HG02763 (cell line): ENCODE data around the gene PLA1A.

Experiments
- ATAC-seq: cut with Tn5 transposase; IDR thresholded peaks from one replicate; pipeline ENCODE4 v1.9.1; 2021; ENCODE audit warnings: mild to moderate bottlenecking, moderate library complexity; ENCODE audit not compliant: unreplicated experiment

Gene PLA1A

DNA sequence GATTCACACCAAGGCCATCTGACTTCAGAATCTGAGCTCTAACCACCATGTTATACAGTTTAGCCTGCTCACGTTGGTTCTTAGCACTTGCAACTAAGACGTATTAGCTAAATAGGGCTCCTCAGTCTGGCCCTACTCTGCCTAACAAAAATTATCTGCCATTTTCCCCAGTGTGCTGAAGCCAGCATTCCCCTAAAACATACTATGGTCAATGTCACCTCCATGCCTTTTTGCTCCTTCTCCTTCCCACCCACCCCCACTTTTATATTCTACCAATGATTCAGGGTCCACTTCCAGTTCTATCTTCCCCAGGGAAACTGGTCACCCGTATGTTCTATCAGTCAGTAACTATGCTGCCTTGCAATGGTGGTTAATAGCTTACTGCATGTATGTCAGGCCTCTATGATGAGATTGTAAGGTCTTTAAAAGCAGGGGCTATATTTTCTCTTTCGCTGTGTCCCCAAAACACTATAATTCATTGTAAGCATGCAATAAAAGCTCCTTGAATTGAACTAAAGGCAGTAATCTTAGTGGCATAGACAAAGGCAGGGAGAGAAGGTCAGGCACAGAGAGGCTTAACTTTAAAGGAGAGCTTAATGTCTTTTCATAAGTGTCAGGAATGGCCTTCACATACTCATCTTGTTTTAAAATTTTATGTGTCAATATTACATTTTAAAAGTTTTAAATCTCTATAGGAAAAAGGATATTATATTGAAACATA lies 39.4 kb downstream of the PLA1A start:
- ATAC-seq: no peak

DNA sequence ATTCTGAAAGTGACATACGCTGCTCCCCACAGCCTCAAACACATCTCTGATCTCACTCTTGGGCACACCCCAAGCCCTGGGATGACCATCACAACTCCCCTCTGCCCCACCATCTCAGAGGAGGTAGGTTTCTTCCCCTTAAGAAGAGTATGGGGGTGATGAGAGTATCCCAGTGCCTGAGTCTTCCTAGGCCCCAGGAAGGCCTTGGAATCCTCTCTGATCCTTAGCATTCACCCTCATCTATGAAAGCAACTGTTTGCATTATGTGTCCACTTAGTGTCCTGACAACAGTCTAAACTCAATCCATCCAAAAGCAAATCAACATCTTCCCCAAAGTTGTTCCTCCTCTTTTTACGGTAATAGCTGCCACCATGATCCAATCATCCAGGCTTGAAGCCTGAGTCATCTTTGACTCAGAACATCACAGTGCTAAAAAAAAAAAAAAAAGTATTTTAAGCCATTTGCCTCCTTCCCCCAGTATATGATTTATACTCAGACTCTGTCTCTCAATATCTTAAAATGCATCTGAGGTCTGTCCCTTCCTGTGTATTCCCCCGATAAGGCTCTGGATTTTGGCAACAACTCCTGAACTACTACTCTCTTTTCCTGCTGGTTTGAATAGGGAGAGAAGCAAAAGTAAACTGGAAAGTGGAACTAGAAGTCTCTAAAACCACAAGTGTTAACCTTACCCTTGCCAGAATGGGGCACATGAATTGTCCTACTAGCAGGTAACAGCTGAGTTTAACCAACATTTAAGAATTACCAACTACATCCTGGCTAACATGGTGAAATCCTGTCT lies 40.2 kb downstream of the PLA1A start:
- peak; percentile 36 for ATAC-seq

DNA sequence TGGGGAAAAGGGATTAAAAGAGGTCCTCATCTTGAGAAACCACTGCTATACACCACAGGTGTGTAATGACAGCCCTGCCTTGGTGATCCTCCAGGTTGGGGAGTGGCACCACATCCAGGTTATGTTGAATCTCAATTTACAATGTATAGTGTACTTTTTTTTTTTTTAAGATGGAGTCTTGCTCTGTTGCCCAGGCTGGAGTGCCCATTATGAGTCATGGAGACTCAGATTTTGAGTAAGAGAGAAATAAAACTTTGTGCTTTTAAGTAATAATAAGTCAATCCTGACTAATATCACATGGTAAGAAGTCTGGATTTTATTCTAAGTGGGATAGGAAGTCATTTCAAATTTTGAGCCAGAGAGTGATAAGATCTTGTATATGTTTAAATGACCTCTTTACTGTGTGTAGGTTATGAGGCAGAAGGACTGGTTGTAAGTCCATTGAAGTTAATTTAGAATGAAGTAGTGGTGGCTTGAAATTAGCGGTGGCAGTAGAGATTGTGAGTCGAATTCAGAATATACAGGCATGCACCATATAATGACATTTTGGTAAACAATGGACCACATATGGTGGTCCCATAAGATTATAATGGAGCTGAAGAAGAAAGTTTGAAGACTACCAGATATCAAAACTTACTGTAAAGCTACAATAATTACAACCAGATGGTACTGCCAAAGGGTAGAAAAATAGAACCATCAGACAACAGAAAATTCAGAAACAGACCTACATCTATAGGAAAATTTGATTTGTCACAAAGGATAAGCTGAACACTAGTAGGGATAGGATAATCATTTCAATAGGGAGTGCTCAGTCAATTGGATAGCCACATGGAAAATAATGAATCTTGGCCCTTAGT lies 42.0 kb downstream of the PLA1A start:
- no peak for ATAC-seq

DNA sequence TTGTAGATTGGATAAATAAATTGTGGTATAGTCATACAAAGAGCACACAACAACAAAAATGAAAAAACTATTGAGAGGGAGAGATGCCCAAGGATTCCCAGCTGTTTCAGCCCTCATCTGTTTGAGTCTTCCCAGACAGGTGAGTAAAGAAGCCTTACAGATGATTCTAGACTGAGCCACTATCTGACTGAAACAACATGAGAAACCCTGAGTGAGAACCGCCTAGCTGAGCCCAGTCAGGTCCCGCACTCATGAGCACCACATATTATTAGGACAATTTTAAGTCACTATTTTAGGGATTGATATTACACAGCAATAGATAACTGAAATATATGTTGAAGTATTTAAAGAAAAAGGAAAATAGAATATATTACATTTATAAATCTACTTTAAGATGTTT lies 43.7 kb downstream of the PLA1A start:
- no peak for ATAC-seq

DNA sequence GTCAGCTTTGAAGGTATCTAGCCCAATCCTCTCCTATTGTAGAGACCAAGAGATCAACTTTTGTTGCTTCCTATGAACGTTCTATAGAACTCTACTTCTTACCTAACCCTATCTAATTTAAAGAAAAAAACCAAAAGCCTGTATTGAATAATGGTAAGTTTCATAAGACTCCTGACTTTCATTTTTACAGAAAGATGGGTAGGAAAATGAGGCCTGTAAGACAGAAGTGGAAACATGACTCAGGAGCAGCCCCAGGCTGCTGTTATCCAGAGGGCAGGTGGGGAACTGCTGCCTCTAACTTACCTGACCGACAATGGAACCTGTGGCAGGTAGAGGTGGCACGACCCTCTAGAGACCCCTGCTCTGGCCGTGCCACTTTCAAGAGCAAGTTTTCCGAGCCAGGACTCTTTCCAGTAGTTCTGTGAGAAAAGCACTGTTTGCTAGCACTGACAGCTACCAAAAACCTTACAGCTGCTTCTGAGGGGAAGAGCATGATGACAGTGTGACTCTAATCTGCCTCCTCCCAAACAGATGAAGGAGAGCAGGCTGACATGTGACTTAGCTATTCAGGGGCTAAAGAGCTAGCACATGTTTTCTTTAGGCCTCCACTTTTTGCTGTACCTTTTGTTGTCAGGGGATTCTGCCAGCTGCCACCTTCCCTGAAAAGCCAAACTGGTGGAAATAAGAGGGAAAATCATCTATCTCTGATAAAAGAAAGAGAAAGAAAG lies 45.2 kb downstream of the PLA1A start:
- no peak for ATAC-seq

DNA sequence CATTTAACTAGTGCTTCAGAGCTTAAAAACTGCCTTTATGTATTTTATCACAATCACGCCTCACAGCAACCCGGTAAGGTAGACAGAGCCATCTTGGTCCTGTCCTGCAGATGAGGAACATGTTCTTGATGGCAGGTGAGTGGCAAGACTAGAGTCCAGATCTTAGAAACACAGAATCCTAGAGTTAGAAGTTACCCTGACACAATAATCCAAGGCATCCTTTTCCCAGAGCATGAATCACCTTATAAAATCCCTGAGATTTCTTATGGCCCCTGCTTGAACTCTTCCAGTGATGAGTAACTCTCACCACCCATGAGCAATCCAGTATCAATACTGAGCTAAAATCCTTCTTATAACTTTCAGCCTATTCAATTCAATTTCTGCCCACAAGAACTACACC lies 45.8 kb downstream of the PLA1A start:
- no peak for ATAC-seq

DNA sequence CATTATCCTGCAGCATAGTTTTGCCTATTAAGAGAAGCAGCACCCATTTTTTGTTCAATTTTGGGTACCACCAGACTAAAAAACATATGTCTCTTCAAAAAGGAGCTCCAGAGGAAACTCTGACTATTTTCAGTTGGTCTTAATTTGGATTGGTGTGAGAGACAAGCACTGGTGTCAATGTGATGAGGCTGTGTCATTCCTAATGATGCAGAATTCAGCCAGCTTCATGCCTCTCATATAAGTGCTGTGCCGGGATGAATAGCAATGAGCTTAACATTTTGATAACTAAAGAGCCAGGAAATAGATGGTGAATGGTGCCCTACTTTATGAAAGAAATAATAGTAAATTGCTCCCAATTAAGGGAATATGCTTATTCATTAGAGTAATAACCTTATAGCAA lies 46.8 kb downstream of the PLA1A start:
- no peak for ATAC-seq

DNA sequence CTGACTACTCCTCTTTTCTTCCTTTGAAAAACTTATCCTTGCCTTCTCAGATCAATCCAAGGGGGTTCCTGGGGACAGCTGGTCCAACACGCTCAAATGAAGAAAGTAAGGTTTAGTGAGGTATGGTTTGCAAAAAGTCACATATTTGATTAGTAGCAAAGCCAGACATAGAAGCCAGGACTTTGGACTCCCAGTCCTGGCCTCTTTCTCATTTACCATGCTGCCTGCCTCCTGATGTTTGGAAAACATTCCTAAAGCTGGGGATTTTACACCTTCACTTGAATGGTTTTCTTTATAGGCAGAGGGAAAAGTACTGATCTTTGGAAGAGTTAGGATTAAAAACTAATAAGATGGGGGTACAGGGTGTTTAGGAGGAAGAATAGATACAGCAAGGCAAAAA lies 48.1 kb downstream of the PLA1A start:
- no peak for ATAC-seq

DNA sequence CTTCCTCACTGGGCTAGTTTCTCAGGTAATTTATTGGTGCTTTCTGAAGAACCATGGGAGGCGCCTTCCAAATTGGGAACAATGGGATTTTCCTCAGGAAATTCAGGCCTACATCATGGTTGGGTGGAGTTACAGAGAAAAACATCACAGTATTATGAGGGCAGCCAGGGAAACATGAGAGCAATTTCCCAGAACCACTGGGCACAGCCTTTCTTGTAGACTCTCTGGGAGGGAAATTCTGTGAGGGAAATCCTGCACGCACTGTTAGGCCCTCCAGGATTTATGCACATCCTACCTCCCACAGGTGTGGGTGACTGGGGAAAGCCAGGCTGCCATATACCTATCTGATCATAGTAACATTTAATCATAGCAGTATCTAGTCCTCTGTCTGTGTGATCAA lies 49.5 kb downstream of the PLA1A start:
- no peak for ATAC-seq

DNA sequence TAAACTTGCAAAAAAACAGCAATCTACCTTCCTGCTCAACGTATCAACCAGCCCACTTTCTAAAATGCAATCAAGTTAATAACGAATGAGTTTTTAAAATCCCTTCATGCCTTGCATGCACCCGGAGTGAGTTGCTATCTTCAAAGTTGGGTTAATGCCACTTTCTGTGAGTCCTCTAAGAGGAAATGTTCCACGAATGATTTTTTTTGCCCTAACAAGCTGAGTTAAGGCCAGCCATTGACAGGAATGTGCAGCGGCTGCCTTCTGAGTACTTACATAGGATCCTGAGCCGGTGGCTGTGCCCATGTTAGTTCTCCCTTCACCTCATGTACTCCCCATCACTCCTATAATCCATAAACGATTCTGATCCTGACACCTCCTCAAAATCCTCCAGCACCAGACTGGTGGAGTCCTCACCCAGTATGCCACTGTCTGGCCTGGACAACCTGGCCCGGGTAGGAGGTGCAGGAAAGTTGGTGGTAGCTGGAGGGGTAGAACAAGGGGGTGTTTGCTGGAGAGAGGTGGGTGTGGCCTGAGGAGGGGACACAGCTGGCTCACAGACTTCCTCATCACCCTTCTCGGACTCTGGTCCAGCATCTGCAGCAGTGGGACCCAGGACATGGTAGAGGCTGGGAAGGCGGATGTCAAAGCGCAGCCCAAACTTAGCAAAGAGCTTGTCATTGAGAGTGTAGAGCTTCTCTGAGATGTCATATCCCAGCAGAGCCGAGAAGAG lies 50.3 kb downstream of the PLA1A start:
- ATAC-seq: no peak

DNA sequence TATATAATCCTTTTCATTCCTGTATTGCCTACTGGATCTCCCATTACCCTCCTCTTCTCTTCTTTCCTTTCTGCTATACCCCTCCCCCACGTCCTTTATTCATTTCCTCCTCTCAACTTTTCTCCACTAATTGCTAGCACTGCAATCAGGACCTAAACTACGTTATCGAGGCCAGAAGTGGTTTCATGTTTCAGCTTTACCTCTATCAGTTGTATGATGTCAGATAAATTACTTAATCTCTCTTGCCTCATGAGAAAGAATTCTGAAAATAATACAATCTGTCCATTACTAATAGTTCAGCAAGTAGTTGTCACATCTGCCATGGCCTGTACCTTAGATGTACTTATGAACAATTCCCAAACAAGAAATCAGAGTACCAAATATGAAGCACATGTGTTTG lies 52.1 kb downstream of the PLA1A start:
- no peak for ATAC-seq

DNA sequence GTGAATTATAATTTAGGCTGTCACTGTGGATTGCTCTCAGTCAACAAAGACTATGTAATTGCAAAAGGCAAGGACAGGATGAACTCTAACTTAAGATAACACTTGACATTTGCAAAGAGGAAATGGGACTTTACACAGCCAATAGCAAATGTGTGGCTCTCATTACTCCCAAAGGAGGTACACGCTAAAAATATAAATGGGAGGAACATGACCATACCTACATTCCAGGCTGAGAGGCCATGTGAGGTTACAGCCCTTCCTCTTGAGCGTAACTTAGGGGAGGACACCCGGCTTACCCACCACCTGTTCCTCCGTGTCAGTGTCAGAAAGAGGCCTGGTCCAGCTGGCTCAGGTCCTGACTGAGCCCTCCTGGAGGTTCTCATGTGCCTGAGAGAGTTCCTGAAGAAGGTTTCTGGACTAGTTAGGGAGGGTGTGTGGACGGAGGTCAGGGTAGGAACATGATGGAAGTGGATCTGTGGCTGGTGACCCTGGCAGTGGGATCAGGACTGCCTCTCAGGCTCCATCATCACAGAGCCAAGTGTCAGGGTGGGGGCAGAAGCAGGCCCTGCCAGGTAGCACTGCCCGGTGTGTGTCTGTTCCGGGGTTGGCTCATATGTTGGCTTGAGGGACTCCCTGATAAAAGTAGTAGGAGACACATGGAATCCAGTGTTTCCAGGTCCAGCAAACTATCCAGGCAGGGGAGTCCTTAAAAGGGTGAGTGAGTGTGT lies 54.8 kb downstream of the PLA1A start:
- no peak for ATAC-seq

DNA sequence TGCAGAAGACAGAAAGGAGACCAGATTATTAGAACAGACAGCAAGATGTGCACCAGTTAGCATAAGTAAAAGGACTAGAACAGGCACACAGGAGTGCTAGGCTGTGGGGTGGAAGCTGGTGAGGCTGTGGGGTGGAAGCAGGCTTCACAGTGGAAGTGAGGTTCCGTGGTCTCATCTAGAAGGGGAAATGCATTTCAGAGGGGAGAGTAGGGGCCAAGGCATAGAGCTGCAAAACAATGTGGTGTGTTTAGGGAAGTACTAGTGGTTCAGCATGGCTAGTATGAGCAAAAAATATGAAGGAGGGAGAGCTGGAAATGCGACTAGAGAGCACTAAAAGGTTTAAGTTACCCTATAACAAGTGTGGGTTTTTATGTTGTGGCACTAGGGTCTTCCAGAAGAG lies 56.2 kb downstream of the PLA1A start:
- ATAC-seq: no peak

DNA sequence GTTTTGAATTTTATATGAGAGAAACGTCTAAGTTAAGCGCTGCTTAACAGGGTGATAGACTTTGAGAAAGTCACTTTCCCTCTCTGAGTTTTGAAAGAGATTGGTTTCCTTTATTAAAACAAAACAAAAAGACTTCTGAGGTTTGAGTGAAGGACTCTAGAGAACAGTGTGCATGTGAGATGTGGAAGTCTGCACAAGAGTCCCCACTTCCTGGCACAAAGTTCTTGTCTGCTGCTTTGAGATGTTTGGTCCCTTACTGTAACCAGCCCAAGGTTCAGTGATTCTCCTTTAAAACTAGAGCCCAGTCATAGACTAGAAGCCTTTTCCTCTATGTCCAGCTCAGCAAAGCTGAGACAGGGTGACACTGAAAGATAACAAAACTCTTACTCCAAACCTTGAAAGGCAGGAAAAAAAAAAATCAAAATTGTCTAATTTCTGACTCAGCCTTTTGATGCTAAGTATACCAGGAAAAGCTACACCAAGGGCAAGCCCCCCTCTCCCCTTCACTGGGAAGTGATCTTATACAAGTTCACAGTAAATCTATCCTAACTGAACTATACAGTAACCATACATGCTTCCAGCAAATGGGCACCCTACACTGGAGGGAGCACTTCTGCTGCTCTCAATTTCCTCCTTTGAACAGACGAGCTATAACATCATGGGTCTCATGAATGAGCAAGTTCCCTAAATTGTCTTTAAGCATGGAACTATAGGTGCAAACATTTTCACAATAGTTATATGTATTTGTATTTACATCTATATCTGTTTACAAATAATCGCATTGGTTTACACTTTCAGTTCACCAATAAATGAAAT lies 60.4 kb downstream of the PLA1A start:
- ATAC-seq: no peak

DNA sequence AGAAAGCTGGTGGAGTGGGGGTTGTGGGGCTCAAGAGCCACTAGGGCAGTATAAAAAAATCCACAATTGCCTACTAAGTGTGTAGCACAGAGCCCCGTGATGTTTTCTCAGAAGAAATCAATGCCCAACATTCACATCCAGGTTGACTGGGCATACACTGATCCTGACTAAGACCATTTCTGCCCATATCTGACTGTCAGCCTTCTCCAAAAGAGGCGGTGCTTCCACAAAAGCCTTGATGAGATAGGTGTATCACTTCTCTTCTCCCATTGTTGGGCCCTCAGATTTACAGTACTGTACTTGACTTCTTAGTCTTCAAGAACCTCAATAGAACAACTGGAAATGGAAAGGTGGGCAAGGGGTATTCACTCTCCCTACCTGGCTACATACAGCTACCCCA lies 61.3 kb downstream of the PLA1A start:
- no peak for ATAC-seq

DNA sequence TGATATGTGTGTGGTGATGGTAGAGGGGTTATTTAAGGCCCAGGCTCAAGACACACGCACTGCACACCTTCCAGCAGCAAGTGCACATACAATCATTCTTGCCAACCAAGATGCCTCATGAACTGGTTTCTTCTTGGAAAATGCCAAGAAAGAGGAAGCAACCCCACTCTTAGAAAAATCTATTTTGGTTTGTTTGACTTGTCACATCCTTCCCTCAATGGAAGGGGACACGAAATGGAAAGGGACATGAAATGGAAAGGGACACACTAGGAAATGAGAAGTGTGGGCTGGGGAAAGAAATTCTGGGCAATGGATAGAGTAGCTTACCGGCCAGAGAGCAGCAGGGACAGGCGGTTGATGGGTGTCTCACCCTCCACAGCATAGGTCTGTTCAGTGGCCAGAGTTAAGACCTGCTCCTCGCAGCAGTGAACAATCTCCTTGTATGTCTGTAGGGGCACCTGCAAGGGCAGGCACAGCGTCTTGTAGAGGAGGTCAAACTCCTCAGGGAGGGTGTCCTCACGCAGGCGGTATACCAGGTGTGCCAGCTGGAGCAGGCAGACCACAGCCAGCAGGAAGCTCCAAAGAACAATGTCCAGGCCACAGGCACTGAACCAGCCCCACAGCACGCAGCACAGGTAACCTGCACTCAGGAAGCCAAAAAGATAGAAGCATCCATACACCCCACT lies 62.1 kb downstream of the PLA1A start:
- ATAC-seq: no peak

DNA sequence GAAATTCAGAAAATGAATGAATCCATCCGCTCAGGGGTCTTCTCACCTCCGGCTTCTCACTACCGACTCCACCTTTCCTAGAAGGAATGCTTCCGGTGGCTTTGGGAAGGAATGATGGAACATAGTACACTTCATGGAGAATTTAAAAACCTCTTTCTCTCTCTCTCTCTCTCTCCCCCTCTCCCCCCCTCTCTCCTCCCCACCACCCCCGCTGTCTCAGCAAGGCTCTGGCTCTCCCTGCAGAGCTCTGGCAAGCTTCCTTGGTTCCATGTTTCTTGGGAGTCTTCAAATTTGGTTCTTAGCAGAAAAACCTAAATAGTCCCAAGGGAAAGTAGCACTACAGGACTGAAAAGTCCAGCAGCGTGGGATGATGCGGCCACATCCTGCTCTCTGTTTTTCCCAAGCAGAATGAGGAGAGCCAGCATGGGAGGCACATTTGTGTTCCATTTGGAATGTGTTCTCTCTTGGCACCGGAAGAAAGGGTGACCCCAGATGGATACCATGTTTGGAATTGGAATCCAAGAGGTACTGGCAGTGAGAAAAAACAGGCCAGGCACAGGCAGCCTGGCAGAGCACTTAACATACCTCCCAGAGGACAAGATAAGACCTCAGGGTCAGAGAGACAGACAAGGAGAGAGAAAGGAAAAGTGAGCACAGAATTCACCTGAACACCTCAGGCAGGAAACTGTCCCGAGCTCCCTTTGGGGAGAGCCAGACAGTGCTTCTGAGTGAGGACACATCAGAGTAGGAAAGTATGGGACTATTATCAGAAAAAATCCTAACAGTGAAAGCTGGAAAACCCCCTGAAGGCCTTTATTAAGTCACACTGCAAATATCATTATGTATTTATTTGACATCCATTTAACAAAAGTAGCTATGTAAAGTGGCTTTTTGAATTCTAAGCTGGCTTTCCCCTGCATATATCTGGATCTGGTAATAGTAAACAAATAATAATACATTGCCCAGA lies 63.1 kb downstream of the PLA1A start, which contains the start of gene POPDC2:
Gene POPDC2, minus strand, starts transcription at position 116 of the 967 bp plus-strand sequence. CDS start 166 bp downstream, outside the sequence.
- no peak for ATAC-seq
